AG09309 (cell line): Measurements from ENCODE around the gene MLN.
A peak's percentile ranks its signal among the peaks of the same experiment; 100 is the strongest.
"Not testable (repeated sequence)": the region's sequence is repeated elsewhere in the genome, so short reads cannot be mapped to it uniquely, and the experiment has no call there.

ENCODE experiments used
- DNase-seq: peaks from one replicate; pipeline ENCODE4 v3.0.0-alpha.2; 2010; ENCODE audit warnings: low read depth
- H3K4me3 ChIP-seq: 2 replicates; pipeline ENCODE4 v1.5.1; 2011; ENCODE audit warnings: mild to moderate bottlenecking, low read depth, low read length, moderate library complexity; ENCODE audit not compliant: control insufficient read depth
- CTCF ChIP-seq: IDR thresholded peaks from 2 replicates; pipeline ENCODE4 v1.5.1; 2011; ENCODE audit warnings: mild to moderate bottlenecking, low read depth, low read length, inconsistent platforms; ENCODE audit not compliant: insufficient read depth, control insufficient read depth; ENCODE audit errors: missing control alignments

Gene MLN

DNA sequence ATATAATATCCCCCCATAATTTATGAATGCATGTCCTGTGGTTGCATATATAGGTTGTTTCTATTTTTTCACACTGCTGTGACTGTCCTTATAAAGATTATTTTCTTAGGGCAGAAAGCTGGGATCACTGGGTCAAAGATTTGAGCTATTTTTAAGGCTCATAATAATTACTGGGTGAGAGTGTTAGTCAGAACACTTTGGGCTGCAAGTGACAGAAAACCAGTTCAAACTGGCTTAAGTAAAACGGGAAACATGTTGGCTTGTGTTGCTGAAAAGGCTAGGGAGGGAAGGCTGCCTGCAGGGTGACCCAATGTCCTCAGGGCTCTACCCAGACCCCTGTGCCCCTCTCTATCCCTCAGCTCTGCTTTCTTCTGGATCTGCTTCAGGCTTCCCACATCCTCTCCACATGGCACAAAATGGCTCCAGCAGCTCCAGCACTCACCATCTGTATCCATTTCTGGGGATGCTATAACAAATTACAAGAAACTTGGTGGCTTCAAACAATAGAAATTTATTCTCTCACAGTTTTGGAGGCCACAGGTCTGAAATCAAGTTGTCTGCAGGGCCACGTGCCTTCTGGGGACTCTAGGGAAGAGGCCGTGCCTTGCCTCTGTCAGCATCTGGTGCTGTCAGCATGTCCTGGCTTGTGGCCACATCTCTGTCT lies 33.1 kb upstream of the MLN start:
- no peak for DNase-seq
- TF ChIP-seq CTCF = no peak
- H3K4me3 ChIP-seq = no peak overlapping the region

DNA sequence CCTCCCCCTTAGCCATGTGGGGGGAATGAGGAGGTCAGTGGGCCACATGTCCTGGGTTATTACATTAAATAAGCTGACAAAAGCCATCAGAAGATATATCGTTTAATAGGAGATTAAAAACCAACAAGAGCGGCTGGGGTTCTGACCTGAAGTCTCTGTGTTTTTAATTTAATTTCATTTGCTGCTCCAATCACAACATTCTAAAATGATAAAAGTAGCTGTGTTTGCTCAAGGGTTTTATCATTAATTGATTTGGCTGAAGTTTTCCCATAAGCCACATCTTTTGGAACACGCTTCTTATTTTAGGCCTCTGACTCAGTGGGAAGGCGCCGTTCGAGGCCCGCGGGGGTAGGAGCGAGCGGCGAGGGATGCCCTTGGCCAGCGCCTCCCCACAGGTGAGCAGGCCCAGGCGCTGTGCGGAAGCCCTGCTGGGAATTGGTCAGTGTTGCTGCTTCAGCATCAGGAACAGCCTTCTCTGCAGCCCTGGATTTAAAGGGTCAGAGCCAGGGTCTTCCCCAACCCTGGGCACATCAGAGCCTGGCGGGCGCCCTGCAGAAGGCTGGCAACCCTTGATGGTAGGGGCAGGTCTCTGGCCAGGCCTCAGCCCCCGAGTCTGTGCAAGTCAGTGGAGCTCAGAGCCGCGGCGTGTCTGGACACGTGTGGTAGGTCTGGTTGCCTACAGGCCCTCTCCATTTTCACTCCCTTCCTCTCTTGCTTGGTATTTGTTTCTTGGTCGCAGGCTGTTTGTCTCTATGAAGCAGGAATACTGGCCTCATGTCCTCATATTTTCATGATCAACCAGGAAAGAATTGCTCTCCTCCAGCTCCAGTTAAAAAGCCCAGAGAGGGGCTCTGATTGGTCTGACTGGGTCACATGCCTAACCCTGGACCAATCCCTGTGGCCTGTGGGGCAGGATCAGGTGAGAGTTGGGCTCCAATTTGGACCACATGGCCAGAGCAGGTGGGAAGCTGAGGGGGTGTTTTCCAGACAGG lies 30.9 kb upstream of the MLN start:
- no peak for DNase-seq
- H3K4me3 ChIP-seq = no peak overlapping the region
- no peak for TF ChIP-seq CTCF

GRCh38 chr6:33833599-33833998 lies 29.8 kb upstream of the MLN start:
- no peak for DNase-seq
- no peak overlapping the region for H3K4me3 ChIP-seq
- TF ChIP-seq CTCF = no peak

- DNase-seq, H3K4me3 ChIP-seq: not testable (repeated sequence)
Measured at GRCh38 chr6:33832831-33833230, 29.0 kb upstream of the MLN start.

DNA sequence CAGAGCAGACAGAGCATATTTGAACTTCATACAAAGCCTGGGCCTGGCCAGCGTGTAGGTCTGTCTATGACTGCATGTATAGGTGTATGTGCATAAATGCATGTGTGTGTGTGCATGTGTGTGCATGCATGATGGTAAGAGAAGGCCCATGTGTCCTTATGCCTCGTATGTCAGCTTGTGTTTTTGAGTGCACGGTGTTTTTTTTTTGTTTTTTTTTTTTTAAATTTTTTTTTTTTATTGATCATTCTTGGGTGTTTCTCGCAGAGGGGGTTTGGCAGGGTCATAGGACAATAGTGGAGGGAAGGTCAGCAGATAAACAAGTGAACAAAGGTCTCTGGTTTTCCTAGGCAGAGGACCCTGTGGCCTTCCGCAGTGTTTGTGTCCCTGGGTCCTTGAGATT lies 27.9 kb upstream of the MLN start:
- DNase-seq, H3K4me3 ChIP-seq: not testable (repeated sequence)

DNA sequence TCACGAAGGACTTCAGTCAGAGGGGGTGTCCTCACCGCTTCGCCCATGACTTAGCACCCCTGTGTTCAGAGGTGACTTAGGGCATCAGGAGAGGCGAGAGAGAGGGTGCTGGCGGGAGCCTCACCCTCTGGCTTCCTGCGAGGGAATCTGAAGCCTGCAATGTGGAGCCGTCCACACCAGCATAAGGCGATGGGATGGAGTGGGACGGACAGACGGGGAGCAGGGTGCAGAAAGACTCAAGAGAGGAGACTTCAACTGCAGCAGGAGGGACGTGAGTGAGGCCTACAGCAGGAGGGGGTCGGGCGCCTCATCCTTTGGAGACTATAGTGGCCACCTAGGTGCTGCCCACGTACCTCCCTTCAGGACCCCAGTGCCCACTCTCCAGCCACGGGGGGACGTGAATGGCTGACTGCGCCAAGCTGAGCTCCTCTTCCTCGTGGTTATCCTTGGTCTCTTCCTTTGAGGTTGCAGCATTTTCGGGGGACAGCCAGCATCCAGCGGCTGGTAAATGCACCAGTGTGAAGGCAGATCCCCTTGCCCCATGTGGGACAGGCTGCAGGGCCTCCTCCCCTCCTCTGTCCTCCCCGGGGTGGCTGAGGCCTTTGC lies 26.9 kb upstream of the MLN start:
- TF ChIP-seq CTCF = no peak
- no peak for DNase-seq
- H3K4me3 ChIP-seq = no peak overlapping the region

- no peak overlapping the region for H3K4me3 ChIP-seq
- DNase-seq = no peak
- peak; percentile 5 for TF ChIP-seq CTCF
Measured at GRCh38 chr6:33828764-33829731, 25.2 kb upstream of the MLN start.
